ENCODE results near the gene ATXN3.
"Not testable (repeated sequence)": the region's sequence is repeated elsewhere in the genome, so short reads cannot be mapped to it uniquely, and the experiment has no call there.

The ATXN3 gene

DNA sequence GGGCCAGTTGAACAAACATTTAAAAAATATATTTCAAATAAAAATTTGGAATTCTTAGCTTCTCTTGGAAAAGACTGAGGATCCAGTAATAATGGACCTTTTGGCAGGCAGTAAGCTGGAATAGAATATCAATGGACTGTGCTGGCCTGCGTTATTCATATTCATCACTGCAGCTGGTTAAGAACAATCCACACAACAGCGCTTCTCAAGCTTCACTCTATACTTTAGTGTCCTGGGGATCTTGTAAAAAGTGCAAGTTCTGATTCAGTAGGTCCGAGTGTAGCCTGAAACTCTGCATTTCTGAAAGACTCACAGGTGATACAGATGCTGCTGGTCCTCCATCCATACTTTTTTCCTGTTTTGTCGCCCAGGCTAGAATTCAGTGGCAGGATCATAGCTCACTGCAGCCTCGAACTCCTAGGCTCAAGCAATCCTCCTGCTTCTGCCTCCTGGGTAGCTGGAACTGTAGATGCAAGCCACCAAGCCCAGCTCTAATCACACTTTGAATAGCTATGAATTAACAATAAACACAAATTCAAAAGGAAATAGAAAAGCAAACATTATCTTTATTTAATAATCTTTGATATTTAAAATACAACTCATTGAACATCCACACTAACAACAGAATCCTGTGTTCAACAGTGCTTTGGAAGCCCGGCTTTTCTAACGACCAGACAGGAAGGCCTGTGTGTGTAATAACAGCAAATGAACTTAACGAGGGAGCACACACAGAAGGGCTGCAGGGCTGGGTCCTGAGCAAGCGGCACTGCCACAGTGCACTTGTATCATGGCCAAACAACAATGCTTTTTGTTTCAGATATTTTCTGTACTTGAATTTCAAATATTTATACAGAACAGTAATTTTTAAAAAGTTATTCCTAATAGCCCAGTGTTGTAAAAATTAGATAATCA, 48.1 kb downstream of the ATXN3 start:
- no peak for DNase-seq (ENCODE audit: low spot score)

- DNase-seq (ENCODE audit: low spot score), result no peak
Observed at GRCh38 chr14:92049781-92050180, 56.6 kb downstream of the ATXN3 start.

DNA sequence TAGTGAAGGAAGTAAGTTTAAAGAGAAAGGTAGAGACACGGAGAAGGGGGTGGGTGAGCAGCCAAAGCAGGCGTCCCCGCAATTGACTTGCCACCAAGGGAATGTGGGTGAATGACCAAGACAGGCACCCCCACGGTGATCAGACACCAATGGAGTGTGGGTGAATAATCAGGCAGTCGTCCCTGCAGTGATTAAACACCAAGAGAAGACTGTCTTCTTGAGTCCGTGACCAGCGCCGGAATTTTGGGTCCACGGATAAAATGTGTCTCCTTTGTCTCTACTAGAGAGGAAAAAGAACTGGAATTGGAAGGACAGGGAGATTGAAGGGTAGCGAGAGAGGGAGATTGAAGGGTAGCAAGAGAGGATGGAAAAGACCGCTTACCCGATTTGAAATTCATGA, 57.2 kb downstream of the ATXN3 start:
- not testable (repeated sequence) for DNase-seq (ENCODE audit: low spot score)

DNA sequence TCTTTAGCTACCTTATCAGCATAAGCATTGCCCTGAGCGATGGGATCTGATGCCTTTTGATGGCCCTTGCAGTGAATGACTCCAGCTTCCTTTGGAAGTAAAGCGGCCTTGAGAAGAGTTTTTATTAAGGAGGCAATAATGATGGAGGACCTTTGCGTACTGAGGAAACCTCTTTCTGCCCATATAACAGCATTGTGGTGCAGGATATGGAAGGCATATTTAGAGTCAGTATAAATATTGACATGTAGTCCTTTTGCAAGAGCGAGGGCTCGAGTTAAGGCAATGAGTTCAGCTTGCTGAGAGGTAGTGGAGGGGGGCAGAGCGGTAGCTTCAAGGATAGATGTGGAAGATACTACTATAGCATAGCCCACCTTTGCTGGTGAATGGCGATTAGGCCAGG, 60.5 kb downstream of the ATXN3 start:
- not testable (repeated sequence) for DNase-seq (ENCODE audit: low spot score)

GRCh38 chr14:92041766-92042165, 64.6 kb downstream of the ATXN3 start:
- not testable (repeated sequence) for DNase-seq (ENCODE audit: low spot score)

DNA sequence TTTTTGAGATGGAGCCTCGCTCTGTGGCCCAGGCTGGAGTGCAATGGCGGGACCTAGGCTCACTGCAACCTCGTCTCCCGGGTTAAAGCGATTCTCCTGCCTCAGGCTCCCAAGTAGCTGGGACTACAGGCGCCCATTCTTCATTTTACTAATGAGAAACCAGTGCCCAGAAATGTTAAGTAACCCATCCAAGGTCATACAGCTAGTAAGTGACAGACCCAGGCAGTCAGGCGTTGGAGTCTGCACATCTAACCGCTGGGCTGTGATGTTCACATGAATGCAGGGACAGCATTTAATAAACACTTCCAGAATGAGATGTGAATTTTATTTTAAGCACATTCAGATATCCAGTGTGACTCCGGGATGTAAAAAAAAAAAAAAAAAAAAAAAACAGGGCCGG, 65.2 kb downstream of the ATXN3 start:
- no peak for DNase-seq (ENCODE audit: low spot score)

DNA sequence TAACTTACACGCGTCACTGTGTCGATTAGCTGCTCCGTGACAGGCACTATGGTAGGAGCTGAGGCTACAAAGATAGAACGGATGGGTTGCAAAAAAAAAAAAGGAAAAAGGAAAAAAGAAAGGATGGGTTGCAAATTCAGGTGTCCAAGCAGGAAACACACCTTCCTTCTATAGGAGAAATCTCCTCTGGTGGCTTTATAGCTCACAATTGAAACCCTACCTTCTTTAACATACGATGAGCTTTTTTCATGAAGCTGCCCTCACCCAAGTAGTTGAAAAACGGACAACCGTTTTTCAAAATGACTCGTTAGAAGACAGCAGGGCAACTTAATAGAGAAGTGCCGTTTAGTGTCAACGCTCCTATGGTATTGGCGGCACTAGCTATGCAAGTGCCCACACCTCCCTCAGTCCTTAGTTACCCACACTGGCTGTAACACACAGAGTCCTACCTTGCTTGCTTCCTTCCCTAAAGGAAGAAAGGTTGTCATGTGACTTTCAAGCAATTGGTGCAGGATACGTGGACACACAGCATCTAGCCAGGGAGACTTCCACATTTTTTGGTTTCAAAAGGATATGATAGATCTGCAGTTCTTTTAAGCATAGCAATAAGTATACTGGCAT, 65.8 kb downstream of the ATXN3 start:
- peak; percentile 41 for DNase-seq (ENCODE audit: low spot score)

- DNase-seq (ENCODE audit: low spot score), result peak; percentile 91
Observed at GRCh38 chr14:92039719-92040430, 66.5 kb downstream of the ATXN3 start, which contains the start of gene TRIP11. Gene TRIP11 (minus strand): TSS chr14:92040059. CDS start chr14:92039685, 374 bp downstream.

DNA sequence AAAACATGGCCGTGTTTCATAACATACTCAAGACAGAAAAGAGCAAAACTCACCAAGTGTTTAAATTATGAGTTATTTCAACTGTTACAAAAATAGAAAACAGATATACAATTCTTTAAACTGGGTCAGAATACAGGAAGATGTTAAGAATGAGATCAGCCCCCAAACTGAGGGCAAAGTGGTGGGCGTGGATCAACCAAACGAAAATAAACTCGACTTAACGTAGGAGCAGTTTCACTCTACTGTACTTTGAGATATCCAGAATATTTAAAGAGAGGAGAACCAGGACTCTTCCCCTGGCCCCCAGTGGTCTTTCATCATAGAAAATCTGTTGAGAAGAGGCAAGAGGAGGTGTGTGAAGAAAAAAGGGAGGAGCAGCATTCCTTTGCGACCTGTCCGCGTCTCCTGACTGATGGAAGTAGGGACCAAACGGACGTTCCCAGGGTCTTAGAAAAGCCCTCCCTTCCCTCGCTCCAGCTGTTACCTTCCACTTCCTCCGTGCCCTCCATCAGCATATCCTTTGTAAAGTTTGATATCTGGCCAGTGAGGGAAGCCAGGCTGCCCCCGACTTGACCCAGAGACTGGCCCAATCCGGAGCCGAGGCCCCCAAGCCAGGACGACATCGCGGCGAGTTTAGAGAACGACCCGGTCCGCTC, 67.2 kb downstream of the ATXN3 start:
- DNase-seq (ENCODE audit: low spot score), result peak; percentile 82

DNA sequence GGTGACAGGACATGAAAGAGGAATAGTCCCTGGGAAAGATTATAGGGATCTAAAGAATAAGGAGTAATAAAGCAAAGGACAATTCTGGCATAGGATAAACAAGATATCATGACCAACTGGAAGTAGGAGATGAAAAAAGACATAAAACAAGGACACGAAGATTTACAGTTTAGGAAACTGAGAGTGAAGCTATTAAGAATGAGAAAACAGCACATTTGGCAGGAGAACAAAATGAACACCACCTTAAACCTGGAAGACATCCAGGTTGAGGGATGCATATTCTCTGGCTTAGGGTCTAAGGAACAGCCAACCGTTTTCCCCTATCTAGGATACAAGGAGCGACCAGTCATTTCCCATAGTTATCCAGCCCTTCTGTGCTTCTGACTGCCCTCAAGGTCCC, 68.4 kb downstream of the ATXN3 start:
- DNase-seq (ENCODE audit: low spot score), result no peak

GRCh38 chr14:92035890-92036289, 70.5 kb downstream of the ATXN3 start:
- DNase-seq (ENCODE audit: low spot score), result no peak

- no peak for DNase-seq (ENCODE audit: low spot score)
Observed at GRCh38 chr14:92033906-92034687, 72.3 kb downstream of the ATXN3 start.

- no peak for DNase-seq (ENCODE audit: low spot score)
Observed at GRCh38 chr14:92033433-92033832, 72.9 kb downstream of the ATXN3 start.

DNA sequence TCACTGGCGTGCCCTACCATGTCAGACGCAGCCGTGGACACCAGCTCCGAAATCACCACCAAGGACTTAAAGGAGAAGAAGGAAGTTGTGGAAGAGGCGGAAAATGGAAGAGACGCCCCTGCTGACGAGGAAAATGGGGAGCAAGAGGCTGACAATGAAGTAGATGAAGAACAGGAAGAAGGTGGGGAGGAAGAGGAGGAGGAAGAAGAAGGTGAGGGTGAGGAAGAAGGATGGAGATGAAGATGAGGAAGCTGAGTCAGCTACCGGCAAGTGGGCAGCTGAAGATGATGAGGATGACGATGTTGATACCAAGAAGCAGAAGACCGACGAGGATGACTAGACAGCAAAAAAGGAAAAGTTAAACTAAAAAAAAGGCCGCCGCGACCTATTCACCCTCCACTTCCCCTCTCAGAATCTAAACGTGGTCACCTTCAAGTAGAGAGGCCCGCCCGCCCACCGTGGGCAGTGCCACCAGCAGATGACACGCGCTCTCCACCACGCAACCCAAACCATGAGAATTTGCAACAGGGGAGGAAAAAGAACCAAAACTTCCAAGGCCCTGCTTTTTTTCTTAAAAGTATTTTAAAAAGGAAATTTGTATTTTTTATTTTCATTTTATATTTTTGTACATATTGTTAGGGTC, 79.7 kb downstream of the ATXN3 start:
- DNase-seq (ENCODE audit: low spot score), result no peak

DNA sequence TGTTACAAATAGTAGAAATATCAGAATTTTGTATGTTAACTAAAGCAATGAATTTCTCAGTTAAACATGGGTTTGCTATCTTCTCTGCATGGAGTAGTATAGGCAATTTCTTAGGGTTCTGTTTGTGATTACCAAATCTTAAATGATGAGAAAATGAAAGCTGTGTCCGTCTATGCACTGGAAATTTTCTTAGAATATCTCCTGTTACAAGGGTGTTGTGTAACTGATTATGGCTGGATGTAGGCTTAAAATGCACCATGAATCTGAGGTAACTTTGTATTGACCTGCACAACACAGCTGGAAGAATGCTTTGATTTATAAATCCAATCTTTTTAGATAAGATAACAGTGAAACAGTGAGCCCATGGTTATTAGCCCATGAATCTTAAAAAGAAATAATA, 84.3 kb downstream of the ATXN3 start:
- DNase-seq (ENCODE audit: low spot score), result no peak

DNA sequence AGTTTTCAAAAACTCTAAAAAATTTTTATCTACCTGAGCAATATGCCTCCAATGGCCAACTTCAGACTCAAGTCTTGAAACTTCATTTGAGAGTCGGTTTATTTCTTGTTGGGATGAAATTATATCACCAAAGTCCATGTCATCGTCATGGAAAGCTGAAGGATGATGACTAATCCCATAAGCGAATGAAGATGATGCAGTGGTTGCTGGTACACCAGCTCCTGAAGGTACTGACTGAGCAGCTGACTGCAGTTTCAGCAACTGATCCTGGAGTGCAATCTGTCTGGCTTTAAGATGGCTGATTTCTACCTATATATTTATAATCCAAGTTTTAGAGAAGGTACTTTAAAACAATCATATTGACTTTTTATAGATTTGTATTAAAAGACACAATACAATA, 84.9 kb downstream of the ATXN3 start:
- no peak for DNase-seq (ENCODE audit: low spot score)

DNA sequence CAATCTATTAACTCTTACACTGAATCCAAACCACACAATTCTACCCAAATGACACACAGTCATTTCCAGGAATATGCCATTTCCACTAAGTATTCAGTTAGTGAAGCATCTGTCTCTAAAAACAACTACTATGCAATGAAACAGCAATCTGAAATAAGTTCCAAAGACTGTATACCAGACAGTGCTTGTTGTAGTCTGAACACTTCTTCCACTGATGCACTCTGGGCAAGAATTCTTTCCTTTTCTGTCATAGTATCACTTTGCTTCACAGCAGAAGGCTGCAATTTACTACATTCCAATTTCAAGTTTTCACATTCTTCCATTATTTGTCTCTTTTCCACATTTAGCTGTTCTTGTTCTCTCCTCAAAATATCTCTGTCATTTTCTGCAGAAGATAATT, 92.3 kb downstream of the ATXN3 start:
- DNase-seq (ENCODE audit: low spot score), result no peak

- DNase-seq (ENCODE audit: low spot score), result no peak
Observed at GRCh38 chr14:92012121-92012748, 94.1 kb downstream of the ATXN3 start.

DNA sequence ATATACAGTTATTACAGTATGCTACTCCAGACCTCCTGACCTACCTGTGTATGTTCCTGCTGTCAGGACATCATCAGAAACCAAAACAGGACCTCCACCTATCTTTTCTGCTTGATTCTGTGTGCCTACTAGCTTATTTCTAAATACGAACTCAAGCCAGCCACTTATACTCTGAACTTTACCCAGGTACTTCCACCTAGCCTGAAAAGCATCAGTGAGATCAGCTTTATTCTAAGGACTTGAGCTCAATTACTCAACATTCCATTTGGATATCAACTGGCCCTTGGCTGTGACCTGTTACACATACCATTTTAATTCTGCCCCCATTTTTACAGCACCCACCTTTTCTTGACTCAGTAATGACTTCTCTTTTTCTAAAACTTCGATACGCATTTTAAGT, 95.7 kb downstream of the ATXN3 start:
- no peak for DNase-seq (ENCODE audit: low spot score)

GRCh38 chr14:92009604-92010003, 96.8 kb downstream of the ATXN3 start:
- DNase-seq (ENCODE audit: low spot score), result no peak
